HCT116 (cell line): Measurements from ENCODE around the gene SOCS1.

Experiments
- POLR2A ChIP-seq: IDR thresholded peaks from 2 replicates; pipeline ENCODE4 v1.7.0; 2011; ENCODE audit warnings: borderline replicate concordance; ENCODE audit not compliant: insufficient read depth, insufficient read length; ENCODE audit errors: extremely low read depth
- POLR2AphosphoS5 ChIP-seq: IDR thresholded peaks from 2 replicates; pipeline ENCODE4 v1.6.1; 2011; ENCODE audit warnings: mild to moderate bottlenecking, low read depth, low read length, moderate library complexity
- ZNF274 ChIP-seq: fragments of 200-500 bp; sonication (Bioruptor generic); IDR thresholded peaks from 2 replicates; pipeline ENCODE4 v1.6.1; 2014; ENCODE audit warnings: mild to moderate bottlenecking, low read depth, low read length, inconsistent platforms
- TF ChIP-seq, protein P1 (sequence below), 3 experiments: fragments of 200-600 bp in 1 of 3; sonication (generic) in 1 of 3; IDR thresholded peaks in 2 of 3; conservative IDR thresholded peaks in 1 of 3; 2 replicates each; pipeline ENCODE4 v1.5.1; 2012 to 2017; ENCODE audit warnings: low read depth in 2 of 3, low read length in 2 of 3, antibody characterized with exemption in 1 of 3, borderline replicate concordance in 1 of 3, control low read depth in 1 of 3, mild to moderate bottlenecking in 1 of 3, mixed read lengths in 1 of 3, mixed run types in 1 of 3, moderate library complexity in 1 of 3; ENCODE audit not compliant: insufficient read depth in 1 of 3
- TF ChIP-seq, protein P2 (sequence below): IDR thresholded peaks from 2 replicates; pipeline ENCODE4 v1.6.1; 2012

DNA sequence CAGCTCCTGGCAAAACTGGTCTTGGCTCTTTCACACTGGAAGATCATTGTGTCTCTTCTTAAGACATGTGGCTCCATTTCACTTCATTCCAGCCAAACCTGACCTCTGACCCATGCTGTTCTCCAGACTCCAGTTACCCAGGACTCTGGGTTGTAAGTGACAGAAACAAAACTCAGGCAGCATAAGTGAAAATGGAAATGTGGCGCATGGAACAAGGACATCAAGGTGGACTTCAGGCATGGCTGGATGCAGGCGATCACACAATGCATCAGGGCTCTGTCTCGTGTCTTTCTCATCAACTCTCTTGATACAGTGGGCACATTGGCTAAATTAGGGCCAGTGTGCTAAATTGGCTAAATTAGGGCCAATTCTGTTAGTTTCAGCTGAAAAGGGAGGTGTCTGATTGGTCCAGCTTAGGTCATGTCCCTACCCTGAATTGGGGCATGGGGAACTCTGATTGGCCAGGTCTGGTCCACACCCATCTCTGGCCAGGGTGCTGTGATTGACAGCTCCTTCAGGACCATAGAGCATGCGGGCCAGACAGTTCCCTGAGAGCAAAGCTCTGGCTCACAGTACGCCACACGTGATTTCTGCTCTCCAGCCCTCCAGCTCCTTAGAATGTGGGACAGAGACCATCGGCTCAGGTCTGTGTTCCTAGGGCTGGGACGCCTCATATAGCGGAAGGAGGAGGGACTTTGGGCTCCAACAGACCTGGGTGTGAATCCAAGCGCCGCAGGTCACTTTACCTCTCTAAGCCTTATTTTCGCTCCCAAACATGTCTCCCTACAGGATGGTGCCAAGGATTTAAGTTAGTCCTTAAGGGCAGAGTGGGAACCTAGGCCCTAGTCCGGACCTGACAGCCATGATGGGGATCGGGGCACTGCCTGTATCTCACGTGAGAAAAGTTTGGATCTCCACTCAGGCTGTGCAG lies 17.5 kb downstream of the SOCS1 start:
- no peak for TF ChIP-seq POLR2AphosphoS5
- TF ChIP-seq, protein P1, sequence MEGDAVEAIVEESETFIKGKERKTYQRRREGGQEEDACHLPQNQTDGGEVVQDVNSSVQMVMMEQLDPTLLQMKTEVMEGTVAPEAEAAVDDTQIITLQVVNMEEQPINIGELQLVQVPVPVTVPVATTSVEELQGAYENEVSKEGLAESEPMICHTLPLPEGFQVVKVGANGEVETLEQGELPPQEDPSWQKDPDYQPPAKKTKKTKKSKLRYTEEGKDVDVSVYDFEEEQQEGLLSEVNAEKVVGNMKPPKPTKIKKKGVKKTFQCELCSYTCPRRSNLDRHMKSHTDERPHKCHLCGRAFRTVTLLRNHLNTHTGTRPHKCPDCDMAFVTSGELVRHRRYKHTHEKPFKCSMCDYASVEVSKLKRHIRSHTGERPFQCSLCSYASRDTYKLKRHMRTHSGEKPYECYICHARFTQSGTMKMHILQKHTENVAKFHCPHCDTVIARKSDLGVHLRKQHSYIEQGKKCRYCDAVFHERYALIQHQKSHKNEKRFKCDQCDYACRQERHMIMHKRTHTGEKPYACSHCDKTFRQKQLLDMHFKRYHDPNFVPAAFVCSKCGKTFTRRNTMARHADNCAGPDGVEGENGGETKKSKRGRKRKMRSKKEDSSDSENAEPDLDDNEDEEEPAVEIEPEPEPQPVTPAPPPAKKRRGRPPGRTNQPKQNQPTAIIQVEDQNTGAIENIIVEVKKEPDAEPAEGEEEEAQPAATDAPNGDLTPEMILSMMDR (IDR thresholded peaks at IDR 0.05 in 2 of 3, conservative IDR thresholded peaks at IDR 0.05 in 1 of 3; ENCODE audit: borderline replicate concordance in 1 of 3, insufficient read depth in 1 of 3, low read depth in 2 of 3, low read length in 2 of 3) = no peak
- no peak for TF ChIP-seq POLR2A
- TF ChIP-seq, protein P2, sequence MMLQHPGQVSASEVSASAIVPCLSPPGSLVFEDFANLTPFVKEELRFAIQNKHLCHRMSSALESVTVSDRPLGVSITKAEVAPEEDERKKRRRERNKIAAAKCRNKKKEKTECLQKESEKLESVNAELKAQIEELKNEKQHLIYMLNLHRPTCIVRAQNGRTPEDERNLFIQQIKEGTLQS = no peak
- no peak for TF ChIP-seq ZNF274
